Mesenchymal stem cell (in vitro differentiated cells and primary cell): Measurements from ENCODE around the gene USP40.

Source experiments
- DNase-seq: peaks from one replicate; pipeline ENCODE4 v3.0.0-alpha.2; 2013
- H2AFZ ChIP-seq: one replicate; pipeline ENCODE4 v1.6.1; 2013; ENCODE audit warnings: low read depth, mild to moderate bottlenecking, control low read depth, inconsistent platforms, low read length, moderate library complexity
- H2AK5ac ChIP-seq: 2 replicates; pipeline ENCODE4 v1.6.1; 2013; ENCODE audit warnings: low read length, moderate library complexity, mild to moderate bottlenecking, inconsistent platforms; ENCODE audit not compliant: severe bottlenecking
- H2BK120ac ChIP-seq: one replicate; pipeline ENCODE4 v1.6.1; 2013; ENCODE audit warnings: low read depth, mild to moderate bottlenecking, inconsistent platforms, low read length, moderate library complexity
- H2BK12ac ChIP-seq, 2 experiments: one replicate each; pipeline ENCODE4 v1.6.1; 2013; ENCODE audit warnings: inconsistent platforms in 2 of 2, low read length in 2 of 2, mild to moderate bottlenecking in 2 of 2, moderate library complexity in 2 of 2, control low read depth in 1 of 2
- H2BK15ac ChIP-seq: one replicate; pipeline ENCODE4 v1.6.1; 2013; ENCODE audit warnings: mild to moderate bottlenecking, low read depth, inconsistent platforms; ENCODE audit not compliant: poor library complexity, severe bottlenecking
- H2BK5ac ChIP-seq: 2 replicates; pipeline ENCODE4 v1.6.1; 2013; ENCODE audit warnings: low read depth, mild to moderate bottlenecking, low read length, control low read depth, inconsistent platforms; ENCODE audit not compliant: poor library complexity, severe bottlenecking
- H3K14ac ChIP-seq, 2 experiments: one replicate each; pipeline ENCODE4 v1.6.1; 2013; ENCODE audit warnings: inconsistent platforms in 2 of 2, low read length in 2 of 2, control low read depth in 1 of 2, mild to moderate bottlenecking in 1 of 2, moderate library complexity in 1 of 2
- H3K18ac ChIP-seq, 2 experiments: one replicate each; pipeline ENCODE4 v1.6.1; 2013; ENCODE audit warnings: inconsistent platforms in 2 of 2, low read length in 2 of 2, control low read depth in 1 of 2, low read depth in 1 of 2, mild to moderate bottlenecking in 1 of 2
- H3K23ac ChIP-seq, 2 experiments: one replicate each; pipeline ENCODE4 v1.6.1; 2013; ENCODE audit warnings: inconsistent platforms in 2 of 2, low read length in 2 of 2, mild to moderate bottlenecking in 2 of 2, moderate library complexity in 2 of 2, control low read depth in 1 of 2
- H3K27ac ChIP-seq: 2 replicates; pipeline ENCODE4 v1.5.1; 2013; ENCODE audit warnings: mild to moderate bottlenecking, moderate library complexity, low read length, control low read depth, inconsistent platforms; ENCODE audit not compliant: poor library complexity, severe bottlenecking
- H3K27me3 ChIP-seq, 2 experiments: 2 replicates each; pipeline versions ENCODE4 v1.6.1 to v1.7.0; 2013; ENCODE audit warnings: low read length in 2 of 2, mild to moderate bottlenecking in 2 of 2, moderate library complexity in 2 of 2, control low read depth in 1 of 2, inconsistent platforms in 1 of 2; ENCODE audit not compliant: control insufficient read depth in 1 of 2, insufficient read depth in 1 of 2
- H3K36me3 ChIP-seq, 2 experiments: 2 replicates each; pipeline versions ENCODE4 v1.6.1 to v1.7.0; 2013; ENCODE audit warnings: low read length in 2 of 2, control low read depth in 1 of 2, inconsistent platforms in 1 of 2, low read depth in 1 of 2, mild to moderate bottlenecking in 1 of 2; ENCODE audit not compliant: insufficient read depth in 2 of 2, control insufficient read depth in 1 of 2
- H3K4ac ChIP-seq, 2 experiments: one replicate each; pipeline ENCODE4 v1.6.1; 2013; ENCODE audit warnings: inconsistent platforms in 2 of 2, low read length in 2 of 2, mild to moderate bottlenecking in 2 of 2, moderate library complexity in 2 of 2, control low read depth in 1 of 2, low read depth in 1 of 2
- H3K4me1 ChIP-seq: 2 replicates; pipeline ENCODE4 v1.6.1; 2013; ENCODE audit warnings: low read depth, low read length, control low read depth; ENCODE audit not compliant: control insufficient read depth, insufficient read depth
- H3K4me2 ChIP-seq: 2 replicates; pipeline ENCODE4 v1.6.1; 2013; ENCODE audit warnings: low read length, mild to moderate bottlenecking, inconsistent platforms; ENCODE audit not compliant: poor library complexity, severe bottlenecking
- H3K4me3 ChIP-seq, 2 experiments: 2 replicates each; pipeline versions ENCODE4 v1.5.1 to v1.7.0; 2013; ENCODE audit warnings: low read length in 2 of 2, mild to moderate bottlenecking in 2 of 2, control low read depth in 1 of 2, low read depth in 1 of 2; ENCODE audit not compliant: insufficient read depth in 1 of 2
- H3K79me1 ChIP-seq: replicated peaks from 2 replicates; pipeline ENCODE4 v1.6.1; 2013; ENCODE audit warnings: mild to moderate bottlenecking, control low read depth, low read length, inconsistent platforms; ENCODE audit not compliant: poor library complexity, severe bottlenecking
- H3K9ac ChIP-seq: 2 replicates; pipeline ENCODE4 v1.7.0; 2013; ENCODE audit warnings: mild to moderate bottlenecking, low read length, moderate library complexity
- H3K9me3 ChIP-seq: 2 replicates; pipeline ENCODE4 v1.7.0; 2013; ENCODE audit warnings: mild to moderate bottlenecking, low read length; ENCODE audit not compliant: control insufficient read depth
- H4K8ac ChIP-seq: one replicate; pipeline ENCODE4 v1.6.1; 2013; ENCODE audit warnings: inconsistent platforms, mild to moderate bottlenecking, low read length, moderate library complexity
- H4K91ac ChIP-seq: one replicate; pipeline ENCODE4 v1.6.1; 2013; ENCODE audit warnings: mild to moderate bottlenecking, low read length, inconsistent platforms
- WGBS: methylation state at CpG from one replicate; pipeline ENCODE4 v1.1.7; 2013; ENCODE audit warnings: mixed read lengths; 5-methylcytosine and 5-hydroxymethylcytosine counted together

USP40 gene

GRCh38 chr2:233489143-233489542, 77.4 kb downstream of the USP40 start:
- H3K9ac ChIP-seq = no peak overlapping the region
- H3K4me1 ChIP-seq = peaks cover 19% of the 10 kb centered on the region
- H4K8ac ChIP-seq = no peak overlapping the region
- peak overlapping the region; percentile 15 for H2AK5ac ChIP-seq
- H3K9me3 ChIP-seq = no peaks in the 10 kb centered on the region
- no peak overlapping the region for H2BK15ac ChIP-seq
- H4K91ac ChIP-seq = no peak overlapping the region
- H3K4me3 ChIP-seq = no peak overlapping the region
- no peak for DNase-seq
- H2BK5ac ChIP-seq = no peak overlapping the region
- H3K27me3 ChIP-seq = no peaks in the 10 kb centered on the region
- peaks cover 30 to 79% of the 10 kb centered on the region in 2 experiments for H3K36me3 ChIP-seq
- no peak overlapping the region for H3K23ac ChIP-seq
- H3K79me1 ChIP-seq = peaks cover 2% of the 10 kb centered on the region
- H3K27ac ChIP-seq = peak overlapping the region; percentile 17
- H2BK120ac ChIP-seq = no peak overlapping the region
- no peak overlapping the region for H3K4ac ChIP-seq
- H2BK12ac ChIP-seq = no peak overlapping the region
- no peak overlapping the region for H3K18ac ChIP-seq
- no peak overlapping the region for H2AFZ ChIP-seq
- H3K4me2 ChIP-seq = no peak overlapping the region
- 93% methylated on average over 10 of the region's 10 CpGs for WGBS
- H3K14ac ChIP-seq = no peak overlapping the region

GRCh38 chr2:233487748-233488345, 78.7 kb downstream of the USP40 start:
- Histone ChIP-seq H2BK15ac (no peak overlapping the region), H4K91ac (no peak overlapping the region), H3K79me1 (peaks cover 2% of the 10 kb centered on the region), H3K4me3 (no peak overlapping the region), H4K8ac (no peak overlapping the region), H3K9ac (peak overlapping the region; percentile 40), H3K4ac (no peak overlapping the region), H2AK5ac (peak overlapping the region; percentile 88), H3K18ac (no peak overlapping the region), H2AFZ (no peak overlapping the region), H2BK120ac (no peak overlapping the region), H3K23ac (no peak overlapping the region), H3K27ac (peak overlapping the region; percentile 94), H3K9me3 (no peaks in the 10 kb centered on the region), H2BK5ac (peak overlapping the region; percentile 81), H2BK12ac (no peak overlapping the region), H3K4me1 (peaks cover 19% of the 10 kb centered on the region), H3K4me2 (no peak overlapping the region), H3K27me3 (no peaks in the 10 kb centered on the region), H3K36me3 (peaks cover 33 to 79% of the 10 kb centered on the region in 2 experiments), H3K14ac (no peak overlapping the region)
- 86% methylated on average over 7 of the region's 9 CpGs for WGBS
- DNase-seq = peak; percentile 12

- DNase-seq = peak; percentile 58
- H3K9me3 ChIP-seq = no peaks in the 10 kb centered on the region
- 21% methylated on average over 3 of the region's 4 CpGs for WGBS
Measured at GRCh38 chr2:233486778-233487552, 79.6 kb downstream of the USP40 start.

GRCh38 chr2:233486357-233486756, 80.2 kb downstream of the USP40 start:
- H2AK5ac ChIP-seq = peak overlapping the region; percentile 88
- H3K23ac ChIP-seq = no peak overlapping the region
- peaks cover 2% of the 10 kb centered on the region for H3K79me1 ChIP-seq
- H3K27ac ChIP-seq = peak overlapping the region; percentile 94
- H3K9ac ChIP-seq = no peak overlapping the region
- no peaks in the 10 kb centered on the region for H3K27me3 ChIP-seq
- WGBS = 81% methylated on average over 4 of the region's 4 CpGs
- peak overlapping the region in 1 of 2 experiments; percentile 3 for H3K4ac ChIP-seq
- H3K9me3 ChIP-seq = no peaks in the 10 kb centered on the region
- H2BK120ac ChIP-seq = no peak overlapping the region
- no peak overlapping the region for H2BK12ac ChIP-seq
- peak overlapping the region in 1 of 2 experiments; percentile 84 for H3K18ac ChIP-seq
- H2BK15ac ChIP-seq = no peak overlapping the region
- no peak overlapping the region for H4K8ac ChIP-seq
- no peak overlapping the region for H4K91ac ChIP-seq
- peaks cover 34 to 79% of the 10 kb centered on the region in 2 experiments for H3K36me3 ChIP-seq
- no peak overlapping the region for H2AFZ ChIP-seq
- H3K14ac ChIP-seq = no peak overlapping the region
- no peak for DNase-seq
- no peak overlapping the region for H3K4me2 ChIP-seq
- H2BK5ac ChIP-seq = peak overlapping the region; percentile 96
- peaks cover 28% of the 10 kb centered on the region for H3K4me1 ChIP-seq
- no peak overlapping the region for H3K4me3 ChIP-seq

More at GRCh38 chr2:233486778-233487552, 79.6 kb downstream of the USP40 start:
- Histone ChIP-seq H3K36me3 (peaks cover 36 to 79% of the 10 kb centered on the region in 2 experiments), H3K27me3 (no peaks in the 10 kb centered on the region), H3K4ac (peak overlapping the region in 1 of 2 experiments; percentile 3), H2AK5ac (peak overlapping the region; percentile 70), H3K4me2 (no peak overlapping the region), H3K79me1 (peaks cover 2% of the 10 kb centered on the region), H3K27ac (peak overlapping the region; percentile 94), H2BK120ac (no peak overlapping the region), H2BK15ac (no peak overlapping the region), H3K18ac (peak overlapping the region; percentile 23 to 84), H3K14ac (no peak overlapping the region), H4K91ac (no peak overlapping the region), H3K4me1 (peaks cover 23% of the 10 kb centered on the region), H2AFZ (no peak overlapping the region), H3K4me3 (no peak overlapping the region), H3K23ac (no peak overlapping the region), H4K8ac (no peak overlapping the region), H2BK5ac (peak overlapping the region; percentile 96), H3K9ac (peak overlapping the region; percentile 40), H2BK12ac (peak overlapping the region in 1 of 2 experiments; percentile 51)
